Chondrocyte (in vitro differentiated cells): ENCODE results near the gene ZNF280B. TPM values are rescaled to one million over a fixed set of nuclear protein-coding genes. Genes with fewer than 3 reads are reported as not detected.

Experiments
- DNase-seq: peaks from one replicate; pipeline ENCODE4 v3.0.0; 2021; ENCODE audit warnings: mixed read lengths, low spot score
- H3K27ac Mint-ChIP-seq: one replicate; pipeline ENCODE4 v1.8.0; 2021; ENCODE audit warnings: mild to moderate bottlenecking, moderate library complexity, mixed read lengths; ENCODE audit not compliant: unreplicated experiment
- H3K27me3 Mint-ChIP-seq: 2 replicates; pipeline ENCODE4 v1.8.0; 2021; ENCODE audit warnings: low read depth, mixed read lengths
- H3K36me3 Mint-ChIP-seq: 2 replicates; pipeline ENCODE4 v1.8.0; 2021; ENCODE audit warnings: low read depth, mixed read lengths
- H3K4me1 Mint-ChIP-seq: 2 replicates; pipeline ENCODE4 v1.8.0; 2021; ENCODE audit warnings: low read depth, mild to moderate bottlenecking, mixed read lengths
- H3K4me3 Mint-ChIP-seq: one replicate; pipeline ENCODE4 v1.8.0; 2021; ENCODE audit warnings: mild to moderate bottlenecking, moderate library complexity, mixed read lengths; ENCODE audit not compliant: unreplicated experiment
- H3K9me3 Mint-ChIP-seq: 2 replicates; pipeline ENCODE4 v1.8.0; 2021; ENCODE audit warnings: low read depth, mixed read lengths
- total RNA-seq: library from RNA; stranded (reverse); gene quantifications from 3 replicates; pipeline ENCODE4 v1.2.1, GENCODE V29; 2021
- TF ChIP-seq, protein P1 (sequence below): fragments of 200-600 bp; sonication (generic); IDR thresholded peaks from 2 replicates; pipeline ENCODE4 v1.5.0; 2021; ENCODE audit warnings: antibody characterized with exemption, mild to moderate bottlenecking, moderate library complexity

ZNF280B gene
- total RNA-seq, 1 donor from 2014 or later: 4.7 TPM

DNA sequence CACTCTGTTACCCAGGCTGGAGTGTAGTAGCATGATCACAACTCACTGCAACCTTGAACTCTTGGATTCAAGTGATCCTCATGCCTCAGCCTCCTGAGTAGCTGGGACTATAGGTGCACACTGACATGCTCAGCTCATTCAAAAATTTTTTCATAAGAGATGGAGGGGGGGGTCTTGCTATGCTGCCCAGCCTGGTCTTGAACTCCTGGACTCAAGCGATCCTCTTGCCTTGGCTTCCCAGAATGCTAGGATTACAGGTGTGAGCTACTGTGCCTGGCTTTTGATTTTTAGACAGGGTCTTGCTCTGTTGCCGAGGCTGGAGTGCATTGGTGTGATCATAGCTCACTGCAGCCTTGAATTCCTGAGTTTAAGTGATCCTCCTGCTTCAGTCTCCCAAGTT, 36.5 kb upstream of the ZNF280B start:
- H3K36me3 Mint-ChIP-seq: no peaks in the 10 kb centered on the region
- H3K27ac Mint-ChIP-seq: no peak overlapping the region
- H3K4me3 Mint-ChIP-seq: no peak overlapping the region
- TF ChIP-seq, protein P1, sequence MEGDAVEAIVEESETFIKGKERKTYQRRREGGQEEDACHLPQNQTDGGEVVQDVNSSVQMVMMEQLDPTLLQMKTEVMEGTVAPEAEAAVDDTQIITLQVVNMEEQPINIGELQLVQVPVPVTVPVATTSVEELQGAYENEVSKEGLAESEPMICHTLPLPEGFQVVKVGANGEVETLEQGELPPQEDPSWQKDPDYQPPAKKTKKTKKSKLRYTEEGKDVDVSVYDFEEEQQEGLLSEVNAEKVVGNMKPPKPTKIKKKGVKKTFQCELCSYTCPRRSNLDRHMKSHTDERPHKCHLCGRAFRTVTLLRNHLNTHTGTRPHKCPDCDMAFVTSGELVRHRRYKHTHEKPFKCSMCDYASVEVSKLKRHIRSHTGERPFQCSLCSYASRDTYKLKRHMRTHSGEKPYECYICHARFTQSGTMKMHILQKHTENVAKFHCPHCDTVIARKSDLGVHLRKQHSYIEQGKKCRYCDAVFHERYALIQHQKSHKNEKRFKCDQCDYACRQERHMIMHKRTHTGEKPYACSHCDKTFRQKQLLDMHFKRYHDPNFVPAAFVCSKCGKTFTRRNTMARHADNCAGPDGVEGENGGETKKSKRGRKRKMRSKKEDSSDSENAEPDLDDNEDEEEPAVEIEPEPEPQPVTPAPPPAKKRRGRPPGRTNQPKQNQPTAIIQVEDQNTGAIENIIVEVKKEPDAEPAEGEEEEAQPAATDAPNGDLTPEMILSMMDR: no peak
- H3K9me3 Mint-ChIP-seq: peaks cover 2% of the 10 kb centered on the region
- no peak for DNase-seq
- no peaks in the 10 kb centered on the region for H3K4me1 Mint-ChIP-seq
- H3K27me3 Mint-ChIP-seq: peaks cover 10% of the 10 kb centered on the region

DNA sequence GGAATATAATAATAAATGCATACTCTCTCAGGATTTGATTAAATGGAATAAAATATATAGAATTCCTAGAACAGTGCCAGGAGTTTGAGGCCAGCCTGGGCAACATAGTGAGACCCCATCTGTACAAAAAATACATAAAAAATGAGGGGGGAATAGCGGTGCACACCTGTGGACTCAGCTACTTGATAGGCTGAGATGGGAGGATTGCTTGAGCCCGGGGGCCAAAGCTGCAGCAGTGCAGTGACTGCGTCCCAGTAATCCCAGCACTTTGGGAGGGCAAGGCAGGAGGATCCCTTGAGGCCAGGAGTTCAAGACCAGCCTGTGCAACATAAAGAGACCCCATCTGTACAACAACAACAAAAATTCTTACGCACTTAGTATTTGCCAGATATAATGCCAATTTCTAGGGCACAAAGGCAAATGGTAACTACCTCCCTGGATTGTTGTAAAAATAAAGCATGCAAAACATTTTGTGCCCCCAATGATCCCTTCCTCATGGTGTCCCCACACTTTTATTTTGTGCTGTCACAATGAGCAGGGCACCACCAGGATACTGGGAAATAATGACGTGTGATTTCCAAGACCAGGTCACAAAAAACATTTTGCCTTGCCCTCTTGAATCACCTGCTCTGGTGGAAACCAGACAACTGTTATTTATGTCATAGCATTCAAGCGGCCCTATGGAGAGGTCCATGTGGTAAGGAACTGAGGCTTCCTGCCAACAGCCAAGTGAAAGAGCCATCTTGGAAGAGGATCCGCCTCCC, 29.9 kb upstream of the ZNF280B start:
- no peak overlapping the region for H3K27ac Mint-ChIP-seq
- peaks cover 3% of the 10 kb centered on the region for H3K9me3 Mint-ChIP-seq
- no peaks in the 10 kb centered on the region for H3K4me1 Mint-ChIP-seq
- peaks cover 12% of the 10 kb centered on the region for H3K27me3 Mint-ChIP-seq
- H3K4me3 Mint-ChIP-seq: no peak overlapping the region
- DNase-seq: no peak
- TF ChIP-seq, protein P1: no peak
- H3K36me3 Mint-ChIP-seq: no peaks in the 10 kb centered on the region

DNA sequence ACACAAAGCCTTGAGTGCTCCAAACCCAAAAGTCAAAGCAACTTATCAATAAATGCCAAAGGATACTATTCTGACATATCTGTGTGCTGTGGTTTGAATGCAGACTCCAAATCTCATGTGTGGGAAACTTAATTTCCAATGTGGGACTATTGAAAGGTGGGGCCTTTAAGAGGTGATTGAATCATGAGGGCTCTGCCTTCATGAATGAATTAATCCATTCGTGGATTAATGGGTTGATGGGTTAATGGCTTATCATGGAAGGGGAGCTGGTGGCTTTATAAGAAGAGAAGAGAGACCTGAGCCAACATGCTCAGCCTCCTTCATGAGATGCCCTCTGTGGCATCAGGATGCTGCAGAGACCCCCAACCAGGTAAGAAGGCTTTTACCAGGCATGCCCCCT, 28.4 kb upstream of the ZNF280B start:
- H3K27me3 Mint-ChIP-seq: peaks cover 12% of the 10 kb centered on the region
- TF ChIP-seq, protein P1: no peak
- H3K36me3 Mint-ChIP-seq: no peaks in the 10 kb centered on the region
- H3K4me1 Mint-ChIP-seq: no peaks in the 10 kb centered on the region
- no peak for DNase-seq
- H3K4me3 Mint-ChIP-seq: no peak overlapping the region
- peaks cover 3% of the 10 kb centered on the region for H3K9me3 Mint-ChIP-seq
- H3K27ac Mint-ChIP-seq: no peak overlapping the region

DNA sequence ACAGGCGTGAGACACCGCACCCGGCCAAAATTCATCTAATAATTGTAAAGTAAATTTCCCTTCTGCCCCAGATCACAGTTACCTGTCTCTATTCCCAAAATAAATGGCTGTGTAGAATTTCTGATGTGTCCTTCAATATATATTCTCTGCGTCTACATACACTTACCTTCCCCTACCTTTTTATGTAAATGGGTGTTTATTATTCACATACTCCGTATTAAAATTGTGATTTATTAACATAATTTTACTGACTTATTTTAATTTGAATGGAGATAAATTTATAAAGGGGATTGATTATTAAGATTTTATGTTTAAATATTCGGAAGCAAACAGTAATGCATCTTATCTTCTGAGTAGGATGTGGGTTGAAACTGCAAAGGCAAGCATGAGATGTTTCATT, 28.0 kb upstream of the ZNF280B start:
- no peak overlapping the region for H3K27ac Mint-ChIP-seq
- H3K4me1 Mint-ChIP-seq: no peaks in the 10 kb centered on the region
- no peak overlapping the region for H3K4me3 Mint-ChIP-seq
- DNase-seq: no peak
- peaks cover 3% of the 10 kb centered on the region for H3K9me3 Mint-ChIP-seq
- no peaks in the 10 kb centered on the region for H3K36me3 Mint-ChIP-seq
- peaks cover 12% of the 10 kb centered on the region for H3K27me3 Mint-ChIP-seq
- TF ChIP-seq, protein P1: no peak

DNA sequence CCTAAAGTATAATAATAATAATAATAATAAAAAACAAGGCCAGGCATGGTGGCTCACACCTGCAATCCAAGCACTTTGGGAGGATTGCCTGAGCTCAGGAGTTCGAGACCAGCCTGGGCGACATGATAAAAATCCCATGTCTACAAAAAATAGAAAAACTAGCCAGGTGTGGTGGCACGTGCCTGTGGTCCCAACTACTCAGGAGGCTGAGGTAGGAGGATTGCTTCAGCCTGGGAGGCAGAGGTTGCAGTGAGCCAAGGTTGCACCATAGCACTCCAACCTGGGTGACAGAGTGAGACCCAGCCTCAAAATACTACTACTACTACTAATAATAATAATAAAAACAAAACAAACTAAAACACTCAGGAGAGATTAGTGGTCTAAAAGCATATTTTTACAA, 27.1 kb upstream of the ZNF280B start:
- Mint-ChIP-seq H3K4me1 (no peaks in the 10 kb centered on the region), H3K9me3 (peaks cover 3% of the 10 kb centered on the region), H3K4me3 (no peak overlapping the region), H3K27ac (no peak overlapping the region), H3K36me3 (no peaks in the 10 kb centered on the region), H3K27me3 (peaks cover 12% of the 10 kb centered on the region)
- DNase-seq: no peak
- TF ChIP-seq, protein P1: no peak
